ENCODE data around the gene TMEFF1.

Gene TMEFF1

DNA sequence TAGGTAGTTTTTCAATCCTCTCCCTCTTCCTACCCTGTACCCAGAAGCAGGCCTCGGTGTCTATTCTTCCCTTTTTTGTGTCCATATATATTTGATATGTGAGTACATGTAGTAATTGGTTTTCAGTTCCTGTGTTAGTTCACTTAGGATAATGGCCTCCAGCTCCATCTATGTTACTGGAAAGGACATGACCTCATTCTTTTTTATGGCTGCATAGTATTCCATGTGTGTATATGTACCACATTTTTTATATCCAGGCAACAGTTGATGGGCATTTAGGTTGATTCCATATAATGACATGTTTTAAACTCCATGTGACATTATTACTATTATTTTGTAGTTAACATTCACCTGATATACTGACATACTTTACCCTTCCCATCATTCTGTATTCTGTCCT is 154.0 kb downstream of the TMEFF1 start:
- no peak for DNase-seq
